Panc1 (cell line): ENCODE measurements around the gene PNMA6E. TPM values are rescaled to one million over a fixed set of nuclear protein-coding genes. Genes with fewer than 3 reads are reported as not detected.

ENCODE experiments used
- ATAC-seq: fragments of 200-7000 bp; cut with Tn5 transposase; 2 replicates; pipeline ENCODE4 v1.9.1; 2020; ENCODE audit warnings: mild to moderate bottlenecking, moderate library complexity
- BruUV-seq: library from RNA; stranded (reverse); fragments of 400-500 nt; replicated peaks from 2 replicates; lab custom pipeline; 2021; lab: Mats Ljungman, UMichigan
- CTCF ChIA-PET: fragments of 300-600 bp; sonication (Branson Sonifier 250); formaldehyde crosslinking; loops from one replicate; lab custom pipeline; 2022; ENCODE audit warnings: antibody characterized with exemption; lab: Charles Lee
- POLR2A ChIA-PET: fragments of 300-600 bp; sonication (Branson Sonifier 250); formaldehyde crosslinking; loops from one replicate; lab custom pipeline; 2022; ENCODE audit warnings: antibody characterized with exemption; lab: Charles Lee
- DNase-seq: peaks from one replicate; pipeline ENCODE4 v3.0.0-alpha.2; 2010; ENCODE audit warnings: low read depth, low spot score
- H3K27ac ChIP-seq: 2 replicates; pipeline ENCODE4 v1.5.1; 2011; ENCODE audit warnings: mild to moderate bottlenecking, low read length, inconsistent platforms
- H3K27me3 ChIP-seq: fragments of 200-500 bp; sonication (Bioruptor generic); 2 replicates; pipeline ENCODE4 v1.6.0; 2014; ENCODE audit warnings: low read length, inconsistent platforms; ENCODE audit not compliant: control insufficient read depth, insufficient read depth
- H3K36me3 ChIP-seq: fragments of 200-500 bp; sonication (Bioruptor generic); 2 replicates; pipeline ENCODE4 v1.5.1; 2014; ENCODE audit warnings: inconsistent platforms, mild to moderate bottlenecking, low read length, moderate library complexity; ENCODE audit not compliant: control insufficient read depth, insufficient read depth
- H3K4me1 ChIP-seq: 2 replicates; pipeline ENCODE4 v1.5.1; 2011; ENCODE audit warnings: inconsistent platforms, mild to moderate bottlenecking, low read length, moderate library complexity; ENCODE audit not compliant: control insufficient read depth, insufficient read depth
- H3K4me3 ChIP-seq, 2 experiments: 2 replicates each; pipeline ENCODE4 v1.5.1; 2011 to 2012; ENCODE audit warnings: low read depth in 2 of 2, low read length in 2 of 2, mild to moderate bottlenecking in 2 of 2, inconsistent platforms in 1 of 2, moderate library complexity in 1 of 2
- H3K9me3 ChIP-seq: fragments of 200-500 bp; sonication (Bioruptor generic); 2 replicates; pipeline ENCODE4 v1.5.1; 2014; ENCODE audit warnings: low read depth, mild to moderate bottlenecking, inconsistent platforms, low read length, moderate library complexity; ENCODE audit not compliant: control insufficient read depth, insufficient read depth
- CTCF ChIP-seq: fragments of 450-650 bp; IDR thresholded peaks from 2 replicates; pipeline ENCODE4 v1.5.1; 2017; ENCODE audit warnings: mild to moderate bottlenecking
- POLR2AphosphoS5 ChIP-seq: IDR thresholded peaks from 2 replicates; pipeline ENCODE4 v1.6.1; 2012; ENCODE audit warnings: mild to moderate bottlenecking, low read depth, low read length, moderate library complexity
- SIN3A ChIP-seq: IDR thresholded peaks from 2 replicates; pipeline ENCODE4 v1.6.1; 2012; ENCODE audit warnings: low read depth, mild to moderate bottlenecking, low read length, moderate library complexity, borderline replicate concordance; ENCODE audit not compliant: insufficient read depth
- TCF7L2 ChIP-seq: IDR thresholded peaks from 2 replicates; pipeline ENCODE4 v1.6.1; 2011; ENCODE audit warnings: mild to moderate bottlenecking, low read depth, low read length, inconsistent platforms
- in situ Hi-C: cut with HindIII; loops from 2 replicates; pipeline ENCODE4 v1.10.0; 2016; ENCODE audit warnings: low sequenced_read_pairs, low pct_unique_long_range_greater_than_20kb
- intact Hi-C: fragments of 100-400 bp; cut with micrococcal nuclease; formaldehyde crosslinking; loops from one replicate; pipeline ENCODE4 v1.10.0; 2022; ENCODE audit not compliant: unreplicated experiment
- total RNA-seq: library from RNA; stranded (reverse); gene quantifications from one replicate; pipeline ENCODE4 v1.2.1, GENCODE V29; 2021; ENCODE audit not compliant: unreplicated experiment
- TF ChIP-seq, protein P1 (sequence below), 2 experiments: IDR thresholded peaks; 2 replicates each; pipeline ENCODE4 v1.6.1; 2011 to 2012; ENCODE audit warnings: low read depth in 2 of 2, control low read depth in 1 of 2, low read length in 1 of 2, mild to moderate bottlenecking in 1 of 2, moderate library complexity in 1 of 2; ENCODE audit not compliant: insufficient read depth in 1 of 2

The PNMA6E gene
- total RNA-seq, 1 experiment from 2014 or later: not detected

DNA sequence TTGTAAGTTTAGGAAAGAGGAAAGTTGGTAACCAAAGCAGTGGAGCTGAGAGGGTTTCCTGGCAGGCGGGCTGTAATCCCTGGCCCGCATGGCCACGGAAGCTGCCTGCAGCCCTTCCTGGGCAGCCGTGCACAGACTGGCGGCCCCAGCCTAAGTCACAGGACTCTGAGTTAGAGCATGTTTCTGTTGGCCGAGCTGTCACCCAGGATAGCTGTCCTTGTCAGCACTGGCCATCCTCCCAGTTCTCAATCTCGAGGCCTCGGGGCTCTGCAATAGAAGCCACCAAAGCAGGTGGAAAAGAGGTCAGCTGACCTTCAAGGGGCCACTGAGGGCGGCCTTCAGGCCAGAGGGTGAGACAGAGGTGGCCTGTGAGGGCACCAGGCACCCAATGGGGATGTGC lies 20.5 kb downstream of the PNMA6E start:
- no TSS peak for BruUV-seq
- in situ Hi-C loops (no loop called here), intact Hi-C loops (no loop called here)
- H3K36me3 ChIP-seq: no peaks in the 10 kb centered on the region
- no peak overlapping the region for H3K27ac ChIP-seq
- ATAC-seq (no peak), DNase-seq (no peak)
- ChIA-PET CTCF (no interaction called here), POLR2A (no interaction called here)
- no peaks in the 10 kb centered on the region for H3K27me3 ChIP-seq
- no peaks in the 10 kb centered on the region for H3K4me1 ChIP-seq
- no peaks in the 10 kb centered on the region for H3K9me3 ChIP-seq
- H3K4me3 ChIP-seq: no peak overlapping the region
- no peak for TF ChIP-seq POLR2AphosphoS5
- no peak for TF ChIP-seq SIN3A

- POLR2A ChIA-PET: no interaction called here
- intact Hi-C loops: no loop called here
- CTCF ChIA-PET: no interaction called here
- no peak for ATAC-seq
- Histone ChIP-seq H3K4me1 (no peaks in the 10 kb centered on the region), H3K36me3 (no peaks in the 10 kb centered on the region), H3K27me3 (no peaks in the 10 kb centered on the region), H3K4me3 (no peak overlapping the region), H3K9me3 (no peaks in the 10 kb centered on the region), H3K27ac (no peak overlapping the region)
- in situ Hi-C loops: no loop called here
- no peak for DNase-seq
- no TSS peak for BruUV-seq
- TF ChIP-seq SIN3A (no peak), TCF7L2 (no peak), CTCF (no peak)
Observed at GRCh38 chrX:153379971-153380581, 21.1 kb downstream of the PNMA6E start.

DNA sequence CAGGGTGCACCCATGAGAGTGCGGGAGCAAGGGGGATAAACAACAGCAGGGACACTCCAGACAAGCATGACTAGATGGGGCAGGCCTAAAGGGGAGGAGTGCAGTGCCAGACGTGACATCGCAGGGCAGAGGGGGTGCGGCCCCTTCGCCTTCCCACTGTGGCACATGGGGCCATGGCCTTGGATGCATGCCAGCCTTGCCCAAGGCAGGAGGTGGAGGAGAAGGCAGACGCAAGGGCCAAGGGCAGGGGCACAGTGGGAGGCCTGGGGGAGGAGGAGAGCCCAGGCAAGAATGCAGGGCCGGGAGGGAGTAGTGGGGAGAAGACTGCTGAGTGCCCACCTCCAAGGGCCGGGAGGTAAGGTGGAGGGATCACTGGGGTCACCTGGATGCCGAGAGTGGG lies 21.6 kb downstream of the PNMA6E start:
- no peak overlapping the region for H3K4me3 ChIP-seq
- no peak for ATAC-seq
- TF ChIP-seq SIN3A (no peak), POLR2AphosphoS5 (no peak), TCF7L2 (no peak), CTCF (no peak)
- TF ChIP-seq, protein P1, sequence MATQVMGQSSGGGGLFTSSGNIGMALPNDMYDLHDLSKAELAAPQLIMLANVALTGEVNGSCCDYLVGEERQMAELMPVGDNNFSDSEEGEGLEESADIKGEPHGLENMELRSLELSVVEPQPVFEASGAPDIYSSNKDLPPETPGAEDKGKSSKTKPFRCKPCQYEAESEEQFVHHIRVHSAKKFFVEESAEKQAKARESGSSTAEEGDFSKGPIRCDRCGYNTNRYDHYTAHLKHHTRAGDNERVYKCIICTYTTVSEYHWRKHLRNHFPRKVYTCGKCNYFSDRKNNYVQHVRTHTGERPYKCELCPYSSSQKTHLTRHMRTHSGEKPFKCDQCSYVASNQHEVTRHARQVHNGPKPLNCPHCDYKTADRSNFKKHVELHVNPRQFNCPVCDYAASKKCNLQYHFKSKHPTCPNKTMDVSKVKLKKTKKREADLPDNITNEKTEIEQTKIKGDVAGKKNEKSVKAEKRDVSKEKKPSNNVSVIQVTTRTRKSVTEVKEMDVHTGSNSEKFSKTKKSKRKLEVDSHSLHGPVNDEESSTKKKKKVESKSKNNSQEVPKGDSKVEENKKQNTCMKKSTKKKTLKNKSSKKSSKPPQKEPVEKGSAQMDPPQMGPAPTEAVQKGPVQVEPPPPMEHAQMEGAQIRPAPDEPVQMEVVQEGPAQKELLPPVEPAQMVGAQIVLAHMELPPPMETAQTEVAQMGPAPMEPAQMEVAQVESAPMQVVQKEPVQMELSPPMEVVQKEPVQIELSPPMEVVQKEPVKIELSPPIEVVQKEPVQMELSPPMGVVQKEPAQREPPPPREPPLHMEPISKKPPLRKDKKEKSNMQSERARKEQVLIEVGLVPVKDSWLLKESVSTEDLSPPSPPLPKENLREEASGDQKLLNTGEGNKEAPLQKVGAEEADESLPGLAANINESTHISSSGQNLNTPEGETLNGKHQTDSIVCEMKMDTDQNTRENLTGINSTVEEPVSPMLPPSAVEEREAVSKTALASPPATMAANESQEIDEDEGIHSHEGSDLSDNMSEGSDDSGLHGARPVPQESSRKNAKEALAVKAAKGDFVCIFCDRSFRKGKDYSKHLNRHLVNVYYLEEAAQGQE (IDR thresholded peaks at IDR 0.05; ENCODE audit: insufficient read depth in 1 of 2, low read depth in 2 of 2, low read length in 1 of 2): no peak
- ChIA-PET POLR2A (no interaction called here), CTCF (no interaction called here)
- no peak overlapping the region for H3K27ac ChIP-seq
- H3K27me3 ChIP-seq: no peaks in the 10 kb centered on the region
- BruUV-seq: no TSS peak
- intact Hi-C loops (no loop called here), in situ Hi-C loops (no loop called here)
- H3K4me1 ChIP-seq: no peaks in the 10 kb centered on the region
- H3K9me3 ChIP-seq: no peaks in the 10 kb centered on the region
- no peak for DNase-seq
- no peaks in the 10 kb centered on the region for H3K36me3 ChIP-seq
